ENCODE measurements around the gene NAV3.

Gene NAV3

DNA sequence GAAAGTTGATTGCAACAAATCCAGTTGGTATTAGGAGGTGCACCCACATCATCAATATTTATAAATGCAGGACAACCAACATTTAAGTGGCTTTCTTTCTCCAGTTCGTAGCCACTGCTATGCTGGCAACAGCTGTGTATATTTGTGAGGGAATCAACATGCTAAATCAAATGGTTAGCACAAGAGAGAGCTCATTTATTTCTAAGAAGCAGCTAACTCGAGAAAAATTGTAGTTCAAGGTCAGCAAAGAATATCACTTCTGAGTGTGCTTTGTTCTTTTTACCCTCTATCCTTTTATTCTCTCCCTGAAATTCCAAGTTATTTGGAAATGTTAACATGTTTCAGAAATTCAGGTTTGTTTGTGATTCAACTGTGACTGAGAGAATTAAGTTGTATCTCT is 137.3 kb downstream of the NAV3 start:
- no peaks in the 10 kb centered on the region for H3K4me1 ChIP-seq
- no peak for DNase-seq
- TF ChIP-seq, protein P1, sequence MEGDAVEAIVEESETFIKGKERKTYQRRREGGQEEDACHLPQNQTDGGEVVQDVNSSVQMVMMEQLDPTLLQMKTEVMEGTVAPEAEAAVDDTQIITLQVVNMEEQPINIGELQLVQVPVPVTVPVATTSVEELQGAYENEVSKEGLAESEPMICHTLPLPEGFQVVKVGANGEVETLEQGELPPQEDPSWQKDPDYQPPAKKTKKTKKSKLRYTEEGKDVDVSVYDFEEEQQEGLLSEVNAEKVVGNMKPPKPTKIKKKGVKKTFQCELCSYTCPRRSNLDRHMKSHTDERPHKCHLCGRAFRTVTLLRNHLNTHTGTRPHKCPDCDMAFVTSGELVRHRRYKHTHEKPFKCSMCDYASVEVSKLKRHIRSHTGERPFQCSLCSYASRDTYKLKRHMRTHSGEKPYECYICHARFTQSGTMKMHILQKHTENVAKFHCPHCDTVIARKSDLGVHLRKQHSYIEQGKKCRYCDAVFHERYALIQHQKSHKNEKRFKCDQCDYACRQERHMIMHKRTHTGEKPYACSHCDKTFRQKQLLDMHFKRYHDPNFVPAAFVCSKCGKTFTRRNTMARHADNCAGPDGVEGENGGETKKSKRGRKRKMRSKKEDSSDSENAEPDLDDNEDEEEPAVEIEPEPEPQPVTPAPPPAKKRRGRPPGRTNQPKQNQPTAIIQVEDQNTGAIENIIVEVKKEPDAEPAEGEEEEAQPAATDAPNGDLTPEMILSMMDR (IDR thresholded peaks at IDR 0.05) = no peak

DNA sequence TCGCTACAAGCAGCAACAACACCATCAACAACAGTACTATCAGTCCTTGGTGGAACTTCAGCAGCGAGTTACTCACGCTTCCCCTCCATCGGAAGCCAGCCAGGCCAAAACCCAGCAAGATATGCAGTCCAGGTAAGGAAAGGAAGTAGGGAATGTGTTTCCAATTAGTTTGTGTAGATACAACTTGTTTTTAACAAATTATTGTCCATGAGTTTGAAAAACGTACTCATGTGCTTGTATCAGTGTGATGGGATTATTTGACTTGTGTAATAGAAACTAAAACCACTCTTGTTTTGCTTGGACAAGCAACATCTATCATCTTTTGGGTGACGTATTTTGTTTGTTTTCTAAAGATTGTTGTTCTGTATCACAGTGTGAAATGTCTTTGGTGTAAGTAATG is 137.9 kb downstream of the NAV3 start:
- DNase-seq = no peak
- H3K4me3 ChIP-seq = no peak overlapping the region
- H3K9me3 ChIP-seq = no peaks in the 10 kb centered on the region
- H3K36me3 ChIP-seq = no peaks in the 10 kb centered on the region
- H3K27ac ChIP-seq = no peak overlapping the region
- H3K27me3 ChIP-seq = no peaks in the 10 kb centered on the region
- H3K4me1 ChIP-seq = no peaks in the 10 kb centered on the region
- intact Hi-C loops (cut with DNase I; ENCODE audit: low total_unique reads) = no loop called here
- TF ChIP-seq, protein P1 (IDR thresholded peaks at IDR 0.05) = no peak

More for the DNA sequence above, 137.3 kb downstream of the NAV3 start:
- Histone ChIP-seq H3K4me3 (no peak overlapping the region), H3K9me3 (no peaks in the 10 kb centered on the region), H3K27ac (no peak overlapping the region), H3K36me3 (no peaks in the 10 kb centered on the region), H3K27me3 (no peaks in the 10 kb centered on the region)
- intact Hi-C loops (cut with DNase I; ENCODE audit: low total_unique reads) = no loop called here

DNA sequence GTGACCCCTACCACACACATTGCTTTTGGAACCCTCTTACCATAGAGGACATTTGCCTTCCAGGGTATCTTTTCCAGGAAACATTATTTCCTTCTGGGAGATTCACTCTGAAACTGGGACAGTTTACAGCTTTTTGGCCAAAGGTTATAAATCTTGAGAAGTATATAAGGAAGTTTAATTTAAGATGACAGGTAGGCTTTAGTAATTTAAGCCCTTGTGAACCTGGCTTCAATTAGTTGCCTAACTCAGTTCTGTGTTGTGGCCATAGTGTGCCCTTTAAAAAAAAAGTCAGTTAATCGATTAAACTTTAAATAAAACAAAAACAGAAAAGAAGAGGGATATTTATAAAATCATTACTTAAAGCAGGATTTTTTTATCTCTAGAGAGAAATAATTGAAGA is 142.9 kb downstream of the NAV3 start:
- intact Hi-C loops (cut with DNase I; ENCODE audit: low total_unique reads) = no loop called here
- Histone ChIP-seq H3K4me3 (no peak overlapping the region), H3K9me3 (no peaks in the 10 kb centered on the region), H3K36me3 (no peaks in the 10 kb centered on the region), H3K27ac (no peak overlapping the region), H3K4me1 (no peaks in the 10 kb centered on the region), H3K27me3 (no peaks in the 10 kb centered on the region)
- no peak for DNase-seq
- TF ChIP-seq, protein P1 (IDR thresholded peaks at IDR 0.05) = no peak

DNA sequence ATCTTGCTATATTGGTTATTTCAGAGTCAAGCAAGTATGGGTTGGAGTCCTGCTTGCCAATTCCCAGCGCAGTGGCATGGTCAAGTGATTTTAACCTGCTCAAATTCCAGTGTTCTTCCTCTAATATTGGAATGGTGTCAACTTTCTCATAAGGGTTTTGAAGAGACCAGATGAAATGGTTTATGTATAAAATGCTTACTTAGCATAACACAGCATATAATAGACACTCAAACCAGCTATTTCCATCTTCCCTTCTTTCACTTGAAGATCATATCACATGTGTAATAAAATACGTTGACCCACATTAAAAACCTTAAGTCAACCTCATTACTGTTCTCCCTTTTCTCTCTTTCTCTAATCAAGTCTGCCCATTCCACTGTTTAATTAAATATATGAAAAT is 144.0 kb downstream of the NAV3 start:
- no peak for DNase-seq
- Histone ChIP-seq H3K4me1 (no peaks in the 10 kb centered on the region), H3K27me3 (no peaks in the 10 kb centered on the region), H3K4me3 (no peak overlapping the region), H3K27ac (no peak overlapping the region), H3K9me3 (no peaks in the 10 kb centered on the region), H3K36me3 (no peaks in the 10 kb centered on the region)
- TF ChIP-seq, protein P1 (IDR thresholded peaks at IDR 0.05) = no peak
- intact Hi-C loops (cut with DNase I; ENCODE audit: low total_unique reads) = no loop called here

DNA sequence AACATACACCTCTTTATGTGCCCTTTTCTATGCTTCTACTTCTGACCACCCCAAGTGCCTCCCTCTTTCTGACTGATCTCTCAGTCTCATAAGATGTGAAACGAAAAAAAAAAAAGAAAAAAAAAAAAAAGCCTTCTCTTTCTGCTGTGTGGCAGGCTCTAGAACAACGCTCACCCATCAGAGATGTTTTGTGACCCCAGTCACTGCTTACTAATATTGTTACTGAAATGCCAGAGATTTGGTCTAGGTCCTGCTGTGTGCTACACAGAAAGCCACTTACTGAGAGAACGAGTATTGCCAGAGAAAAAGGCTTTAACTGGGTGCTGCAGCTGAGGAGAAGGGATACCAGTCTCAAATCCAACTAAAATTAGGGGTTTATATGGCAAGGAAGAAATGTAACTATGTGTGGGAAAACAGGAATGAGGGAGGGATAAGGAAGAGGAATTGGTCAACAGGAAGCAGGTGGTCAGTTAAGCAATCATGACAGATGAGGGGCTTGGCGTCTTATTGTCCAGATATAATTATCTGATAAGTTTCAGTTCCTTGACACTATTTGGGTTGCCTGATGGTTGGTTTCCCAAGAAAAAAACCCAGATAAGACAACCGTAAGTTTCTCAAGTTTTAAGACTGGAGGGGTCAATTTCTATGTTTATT is 149.0 kb downstream of the NAV3 start:
- intact Hi-C loops (cut with DNase I; ENCODE audit: low total_unique reads) = no loop called here
- Histone ChIP-seq H3K4me1 (no peaks in the 10 kb centered on the region), H3K36me3 (no peaks in the 10 kb centered on the region), H3K27me3 (no peaks in the 10 kb centered on the region), H3K9me3 (no peaks in the 10 kb centered on the region), H3K4me3 (no peak overlapping the region), H3K27ac (no peak overlapping the region)
- DNase-seq = no peak
- TF ChIP-seq, protein P1 (IDR thresholded peaks at IDR 0.05) = no peak

DNA sequence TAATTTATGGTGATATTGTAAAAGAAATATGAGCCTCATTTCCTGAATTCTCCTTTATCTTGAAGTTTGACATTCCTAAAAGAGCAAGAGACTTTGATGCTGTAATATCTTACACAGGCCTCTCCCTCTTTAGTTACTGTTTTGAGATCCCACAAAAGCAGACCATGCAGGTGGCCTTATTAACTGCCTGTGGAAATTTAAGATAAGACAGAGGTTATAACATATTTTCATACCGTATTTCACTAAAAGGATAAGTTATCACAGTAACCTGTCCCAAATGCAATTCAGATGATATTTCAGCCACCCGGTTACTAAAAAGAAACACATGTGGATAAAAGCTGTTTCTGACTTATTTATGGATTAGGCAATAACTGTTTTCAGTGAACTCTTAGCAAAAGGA is 150.1 kb downstream of the NAV3 start:
- no peaks in the 10 kb centered on the region for H3K27me3 ChIP-seq
- TF ChIP-seq, protein P1 (IDR thresholded peaks at IDR 0.05) = no peak
- intact Hi-C loops (cut with DNase I; ENCODE audit: low total_unique reads) = no loop called here

More for the DNA sequence above, 150.1 kb downstream of the NAV3 start:
- H3K36me3 ChIP-seq = no peaks in the 10 kb centered on the region
- H3K4me3 ChIP-seq = no peak overlapping the region
- H3K4me1 ChIP-seq = no peaks in the 10 kb centered on the region
- no peak for DNase-seq
- H3K9me3 ChIP-seq = no peaks in the 10 kb centered on the region
- no peak overlapping the region for H3K27ac ChIP-seq
